SK-N-MC (cell line): Measurements from ENCODE around the gene GPC5.

Experiments
- EZH2 ChIP-seq: fragments of 200-600 bp; sonication (generic); IDR thresholded peaks from one replicate; pipeline ENCODE4 v1.6.1; 2017; ENCODE audit warnings: antibody characterized with exemption
- POLR2AphosphoS5 ChIP-seq: IDR thresholded peaks from 2 replicates; pipeline ENCODE4 v1.6.1; 2012; ENCODE audit warnings: mild to moderate bottlenecking, low read depth, low read length, borderline replicate concordance

- TF ChIP-seq EZH2: no peak
- TF ChIP-seq POLR2AphosphoS5: no peak
These were observed 1139.0 kb downstream of the GPC5 start for GRCh38 chr13:92537471-92537870.
